SK-N-SH (cell line): Measurements from ENCODE around the gene SNX9.
A peak's percentile ranks its signal among the peaks of the same experiment; 100 is the strongest.

Source experiments
- EP300 ChIP-seq, 2 experiments: IDR thresholded peaks; 2 replicates each; pipeline versions ENCODE4 v1.4.0 to v1.6.1; 2012; ENCODE audit warnings: borderline replicate concordance in 1 of 2, low read depth in 1 of 2, low read length in 1 of 2
- FOSL2 ChIP-seq: IDR thresholded peaks from 2 replicates; pipeline ENCODE4 v1.4.0; 2012; ENCODE audit warnings: low read depth, mild to moderate bottlenecking, moderate library complexity, borderline replicate concordance
- GATA2 ChIP-seq: sonication (generic); formaldehyde crosslinking; IDR thresholded peaks from 2 replicates; pipeline ENCODE4 v1.5.0; 2020; ENCODE audit warnings: mild to moderate bottlenecking, missing genetic modification reagents
- JUND ChIP-seq: IDR thresholded peaks from 2 replicates; pipeline ENCODE4 v1.4.0; 2012
- POLR2AphosphoS5 ChIP-seq: IDR thresholded peaks from 2 replicates; pipeline ENCODE4 v1.6.1; 2012; ENCODE audit warnings: low read depth, low read length
- RAD21 ChIP-seq: IDR thresholded peaks from 2 replicates; pipeline ENCODE4 v1.6.1; 2012; ENCODE audit warnings: mild to moderate bottlenecking, low read length
- RCOR1 ChIP-seq: fragments of 150-350 bp; IDR thresholded peaks from 2 replicates; pipeline ENCODE4 v1.6.1; 2017; ENCODE audit warnings: antibody characterized with exemption, low read length
- SIN3A ChIP-seq: IDR thresholded peaks from 2 replicates; pipeline ENCODE4 v1.6.1; 2012; ENCODE audit warnings: low read depth, mild to moderate bottlenecking, low read length, moderate library complexity, borderline replicate concordance
- TCF12 ChIP-seq: IDR thresholded peaks from 2 replicates; pipeline ENCODE4 v1.4.0; 2012
- TEAD4 ChIP-seq: IDR thresholded peaks from 2 replicates; pipeline ENCODE4 v1.4.0; 2012; ENCODE audit warnings: mild to moderate bottlenecking, borderline replicate concordance; ENCODE audit not compliant: insufficient read depth
- TF ChIP-seq, protein P1 (sequence below): fragments of 200-600 bp; sonication (generic); IDR thresholded peaks from 2 replicates; pipeline ENCODE4 v1.6.1; 2017; ENCODE audit warnings: antibody characterized with exemption, mild to moderate bottlenecking, moderate library complexity
- TF ChIP-seq, protein P2 (sequence below): IDR thresholded peaks from 2 replicates; pipeline ENCODE4 v1.6.1; 2012; ENCODE audit warnings: mild to moderate bottlenecking, low read depth, low read length, moderate library complexity
- TF ChIP-seq, protein P3 (sequence below): IDR thresholded peaks from 2 replicates; pipeline ENCODE4; 2012
- TF ChIP-seq, protein P4 (sequence below): IDR thresholded peaks from 2 replicates; pipeline ENCODE4 v1.4.0; 2012; ENCODE audit warnings: low read depth

DNA sequence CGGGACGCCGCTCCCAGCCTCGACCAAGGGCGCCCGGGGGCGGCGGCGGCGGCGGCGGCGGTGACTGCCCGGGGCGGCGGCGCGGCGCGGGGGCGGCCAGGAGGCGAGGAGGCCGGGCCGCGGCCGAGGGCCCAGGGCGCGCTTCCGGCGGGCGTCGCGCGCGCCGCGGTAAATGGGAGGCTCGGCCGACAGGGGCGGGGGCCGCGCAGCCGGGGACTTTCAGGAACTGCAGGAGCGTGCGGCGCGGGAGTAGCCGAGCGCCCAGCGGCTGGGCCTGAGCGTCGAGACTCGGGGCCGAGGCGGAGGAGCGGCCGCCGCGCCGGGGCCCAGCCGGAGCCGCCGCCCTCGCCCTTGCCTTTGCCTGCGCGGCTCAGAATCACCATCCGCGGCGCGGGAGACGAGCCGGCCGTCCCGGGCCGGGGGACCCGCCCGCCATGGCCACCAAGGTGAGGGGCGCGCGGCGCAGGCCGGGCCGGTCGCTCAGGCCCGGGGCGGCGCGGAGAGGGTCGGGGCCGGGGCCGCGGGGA, at the start of gene SNX9:
- TF ChIP-seq, protein P1, sequence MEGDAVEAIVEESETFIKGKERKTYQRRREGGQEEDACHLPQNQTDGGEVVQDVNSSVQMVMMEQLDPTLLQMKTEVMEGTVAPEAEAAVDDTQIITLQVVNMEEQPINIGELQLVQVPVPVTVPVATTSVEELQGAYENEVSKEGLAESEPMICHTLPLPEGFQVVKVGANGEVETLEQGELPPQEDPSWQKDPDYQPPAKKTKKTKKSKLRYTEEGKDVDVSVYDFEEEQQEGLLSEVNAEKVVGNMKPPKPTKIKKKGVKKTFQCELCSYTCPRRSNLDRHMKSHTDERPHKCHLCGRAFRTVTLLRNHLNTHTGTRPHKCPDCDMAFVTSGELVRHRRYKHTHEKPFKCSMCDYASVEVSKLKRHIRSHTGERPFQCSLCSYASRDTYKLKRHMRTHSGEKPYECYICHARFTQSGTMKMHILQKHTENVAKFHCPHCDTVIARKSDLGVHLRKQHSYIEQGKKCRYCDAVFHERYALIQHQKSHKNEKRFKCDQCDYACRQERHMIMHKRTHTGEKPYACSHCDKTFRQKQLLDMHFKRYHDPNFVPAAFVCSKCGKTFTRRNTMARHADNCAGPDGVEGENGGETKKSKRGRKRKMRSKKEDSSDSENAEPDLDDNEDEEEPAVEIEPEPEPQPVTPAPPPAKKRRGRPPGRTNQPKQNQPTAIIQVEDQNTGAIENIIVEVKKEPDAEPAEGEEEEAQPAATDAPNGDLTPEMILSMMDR, result no peak
- TF ChIP-seq TCF12 (no peak), EP300 (IDR thresholded peaks at IDR 0.05; ENCODE audit: borderline replicate concordance in 1 of 2, low read depth in 1 of 2, low read length in 1 of 2) (no peak), RAD21 (no peak), SIN3A (no peak), POLR2AphosphoS5 (0 out of 2 replicates have a peak, but pooled peaks have one; percentile 31), GATA2 (CRISPR knock-in tag) (no peak), JUND (no peak), RCOR1 (no peak), FOSL2 (no peak), TEAD4 (no peak)
- TF ChIP-seq, protein P2, sequence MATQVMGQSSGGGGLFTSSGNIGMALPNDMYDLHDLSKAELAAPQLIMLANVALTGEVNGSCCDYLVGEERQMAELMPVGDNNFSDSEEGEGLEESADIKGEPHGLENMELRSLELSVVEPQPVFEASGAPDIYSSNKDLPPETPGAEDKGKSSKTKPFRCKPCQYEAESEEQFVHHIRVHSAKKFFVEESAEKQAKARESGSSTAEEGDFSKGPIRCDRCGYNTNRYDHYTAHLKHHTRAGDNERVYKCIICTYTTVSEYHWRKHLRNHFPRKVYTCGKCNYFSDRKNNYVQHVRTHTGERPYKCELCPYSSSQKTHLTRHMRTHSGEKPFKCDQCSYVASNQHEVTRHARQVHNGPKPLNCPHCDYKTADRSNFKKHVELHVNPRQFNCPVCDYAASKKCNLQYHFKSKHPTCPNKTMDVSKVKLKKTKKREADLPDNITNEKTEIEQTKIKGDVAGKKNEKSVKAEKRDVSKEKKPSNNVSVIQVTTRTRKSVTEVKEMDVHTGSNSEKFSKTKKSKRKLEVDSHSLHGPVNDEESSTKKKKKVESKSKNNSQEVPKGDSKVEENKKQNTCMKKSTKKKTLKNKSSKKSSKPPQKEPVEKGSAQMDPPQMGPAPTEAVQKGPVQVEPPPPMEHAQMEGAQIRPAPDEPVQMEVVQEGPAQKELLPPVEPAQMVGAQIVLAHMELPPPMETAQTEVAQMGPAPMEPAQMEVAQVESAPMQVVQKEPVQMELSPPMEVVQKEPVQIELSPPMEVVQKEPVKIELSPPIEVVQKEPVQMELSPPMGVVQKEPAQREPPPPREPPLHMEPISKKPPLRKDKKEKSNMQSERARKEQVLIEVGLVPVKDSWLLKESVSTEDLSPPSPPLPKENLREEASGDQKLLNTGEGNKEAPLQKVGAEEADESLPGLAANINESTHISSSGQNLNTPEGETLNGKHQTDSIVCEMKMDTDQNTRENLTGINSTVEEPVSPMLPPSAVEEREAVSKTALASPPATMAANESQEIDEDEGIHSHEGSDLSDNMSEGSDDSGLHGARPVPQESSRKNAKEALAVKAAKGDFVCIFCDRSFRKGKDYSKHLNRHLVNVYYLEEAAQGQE, result no peak
- TF ChIP-seq, protein P3, sequence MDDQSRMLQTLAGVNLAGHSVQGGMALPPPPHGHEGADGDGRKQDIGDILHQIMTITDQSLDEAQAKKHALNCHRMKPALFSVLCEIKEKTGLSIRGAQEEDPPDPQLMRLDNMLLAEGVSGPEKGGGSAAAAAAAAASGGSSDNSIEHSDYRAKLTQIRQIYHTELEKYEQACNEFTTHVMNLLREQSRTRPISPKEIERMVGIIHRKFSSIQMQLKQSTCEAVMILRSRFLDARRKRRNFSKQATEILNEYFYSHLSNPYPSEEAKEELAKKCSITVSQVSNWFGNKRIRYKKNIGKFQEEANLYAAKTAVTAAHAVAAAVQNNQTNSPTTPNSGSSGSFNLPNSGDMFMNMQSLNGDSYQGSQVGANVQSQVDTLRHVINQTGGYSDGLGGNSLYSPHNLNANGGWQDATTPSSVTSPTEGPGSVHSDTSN, result no peak
- TF ChIP-seq, protein P4, sequence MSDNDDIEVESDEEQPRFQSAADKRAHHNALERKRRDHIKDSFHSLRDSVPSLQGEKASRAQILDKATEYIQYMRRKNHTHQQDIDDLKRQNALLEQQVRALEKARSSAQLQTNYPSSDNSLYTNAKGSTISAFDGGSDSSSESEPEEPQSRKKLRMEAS, result no peak
